Stomach smooth muscle (tissue), 2 donors: Measurements from ENCODE around the gene ABHD16B.
A peak's percentile ranks its signal among the peaks of the same experiment; 100 is the strongest.

Source experiments
- H3K27ac ChIP-seq: one replicate; pipeline ENCODE4 v1.7.0; 2013; ENCODE audit warnings: mild to moderate bottlenecking, low read length, inconsistent platforms
- H3K27me3 ChIP-seq, 2 donors: one replicate each; pipeline ENCODE4 v1.7.0; 2013; ENCODE audit warnings: low read length in 2 of 2; ENCODE audit not compliant: insufficient read depth in 2 of 2, control insufficient read depth in 1 of 2
- H3K36me3 ChIP-seq, 2 donors: one replicate each; pipeline ENCODE4 v1.7.0; 2013; ENCODE audit warnings: low read length in 2 of 2; ENCODE audit not compliant: control insufficient read depth in 2 of 2, insufficient read depth in 2 of 2
- H3K4me1 ChIP-seq: one replicate; pipeline ENCODE4 v1.7.0; 2013; ENCODE audit warnings: low read length; ENCODE audit not compliant: control insufficient read depth, insufficient read depth
- H3K4me3 ChIP-seq, 2 donors: one replicate each; pipeline ENCODE4 v1.7.0; 2013; ENCODE audit warnings: low read length in 2 of 2
- H3K9ac ChIP-seq, 2 donors: one replicate each; pipeline ENCODE4 v1.7.0; 2013; ENCODE audit warnings: low read length in 2 of 2, mild to moderate bottlenecking in 1 of 2
- H3K9me3 ChIP-seq, 2 donors: one replicate each; pipeline ENCODE4 v1.7.0; 2013; ENCODE audit warnings: low read length in 2 of 2; ENCODE audit not compliant: control insufficient read depth in 2 of 2
- donor health status: healthy.
- donor health status: Pancreatic carcinoma.

The ABHD16B gene

GRCh38 chr20:63891061-63892002 lies 30.0 kb downstream of the ABHD16B start:
- H3K36me3 ChIP-seq, result peaks cover 29 to 30% of the 10 kb centered on the region in 2 donors
- no peaks in the 10 kb centered on the region for H3K27me3 ChIP-seq
- no peak overlapping the region for H3K27ac ChIP-seq
- no peak overlapping the region for H3K4me3 ChIP-seq
- no peaks in the 10 kb centered on the region for H3K9me3 ChIP-seq
- H3K4me1 ChIP-seq, result peaks cover 13% of the 10 kb centered on the region
- no peak overlapping the region for H3K9ac ChIP-seq

GRCh38 chr20:63892402-63892801 lies 31.1 kb downstream of the ABHD16B start:
- Histone ChIP-seq H3K36me3 (peaks cover 25 to 27% of the 10 kb centered on the region in 2 donors), H3K9me3 (no peaks in the 10 kb centered on the region), H3K4me3 (no peak overlapping the region), H3K9ac (no peak overlapping the region), H3K4me1 (peaks cover 21% of the 10 kb centered on the region), H3K27me3 (no peaks in the 10 kb centered on the region), H3K27ac (no peak overlapping the region)

GRCh38 chr20:63893999-63894357 lies 32.7 kb downstream of the ABHD16B start:
- Histone ChIP-seq H3K27ac (no peak overlapping the region), H3K9me3 (no peaks in the 10 kb centered on the region), H3K9ac (peak overlapping the region; percentile 22 to 29), H3K27me3 (no peaks in the 10 kb centered on the region), H3K4me1 (peaks cover 23% of the 10 kb centered on the region), H3K4me3 (peak overlapping the region; percentile 35 to 77), H3K36me3 (peaks cover 20 to 21% of the 10 kb centered on the region in 2 donors)

- peak within 1 kb of the TSS; percentile 37 to 81 for H3K9ac ChIP-seq
- peak within 1 kb of the TSS; percentile 71 to 77 for H3K4me3 ChIP-seq
- H3K27me3 ChIP-seq, result no peaks in the 10 kb centered on the region
- peak within 1 kb of the TSS; percentile 31 for H3K27ac ChIP-seq
- H3K36me3 ChIP-seq, result peaks cover 16% of the 10 kb centered on the region in 2 donors
- no peaks in the 10 kb centered on the region for H3K9me3 ChIP-seq
- H3K4me1 ChIP-seq, result peaks cover 23% of the 10 kb centered on the region
Measured at GRCh38 chr20:63894358-63895201, 33.3 kb downstream of the ABHD16B start, which contains the start of gene DNAJC5. Gene DNAJC5 (plus strand): TSS chr20:63895126. CDS start chr20:63928346, 33,220 bp downstream.

GRCh38 chr20:63895202-63895951 lies 34.1 kb downstream of the ABHD16B start:
- Histone ChIP-seq H3K9ac (peak overlapping the region; percentile 37 to 81), H3K27ac (peak overlapping the region; percentile 31), H3K4me3 (peak overlapping the region; percentile 71 to 77), H3K9me3 (no peaks in the 10 kb centered on the region), H3K4me1 (peaks cover 23% of the 10 kb centered on the region), H3K36me3 (peaks cover 8 to 9% of the 10 kb centered on the region in 2 donors), H3K27me3 (no peaks in the 10 kb centered on the region)

GRCh38 chr20:63895952-63896263 lies 34.6 kb downstream of the ABHD16B start:
- no peaks in the 10 kb centered on the region for H3K9me3 ChIP-seq
- peak overlapping the region; percentile 31 for H3K27ac ChIP-seq
- H3K4me1 ChIP-seq, result peaks cover 23% of the 10 kb centered on the region
- H3K4me3 ChIP-seq, result peak overlapping the region; percentile 59 to 71
- peaks cover 4 to 5% of the 10 kb centered on the region in 2 donors for H3K36me3 ChIP-seq
- H3K9ac ChIP-seq, result peak overlapping the region; percentile 37 to 81
- no peaks in the 10 kb centered on the region for H3K27me3 ChIP-seq

- Histone ChIP-seq H3K27ac (peak overlapping the region; percentile 46), H3K4me3 (peak overlapping the region; percentile 59 to 71), H3K9me3 (no peaks in the 10 kb centered on the region), H3K4me1 (peaks cover 23% of the 10 kb centered on the region), H3K9ac (peak overlapping the region; percentile 68 to 81), H3K27me3 (no peaks in the 10 kb centered on the region), H3K36me3 (peaks cover 0 to 3% of the 10 kb centered on the region in 2 donors)
Measured at GRCh38 chr20:63896264-63897105, 35.2 kb downstream of the ABHD16B start.

GRCh38 chr20:63897978-63898561 lies 36.8 kb downstream of the ABHD16B start:
- Histone ChIP-seq H3K9me3 (no peaks in the 10 kb centered on the region), H3K27me3 (no peaks in the 10 kb centered on the region), H3K27ac (no peak overlapping the region), H3K9ac (no peak overlapping the region), H3K4me3 (no peak overlapping the region), H3K4me1 (peaks cover 23% of the 10 kb centered on the region), H3K36me3 (no peaks in the 10 kb centered on the region)

GRCh38 chr20:63898882-63899558 lies 37.7 kb downstream of the ABHD16B start:
- Histone ChIP-seq H3K9me3 (no peaks in the 10 kb centered on the region), H3K4me1 (peaks cover 22% of the 10 kb centered on the region), H3K4me3 (no peak overlapping the region), H3K9ac (no peak overlapping the region), H3K27ac (no peak overlapping the region), H3K36me3 (no peaks in the 10 kb centered on the region), H3K27me3 (no peaks in the 10 kb centered on the region)
